Left renal cortex interstitium (tissue), 4 donors: ENCODE measurements around the gene RAD9A. TPM values are rescaled to one million over a fixed set of nuclear protein-coding genes. Genes with fewer than 3 reads are reported as not detected.

Experiments used
- DNase-seq, 4 donors: peaks; one replicate each; pipeline ENCODE4 v3.0.0-alpha.2; 2013; ENCODE audit warnings: low read depth in 4 of 4, low spot score in 2 of 4, missing footprints in 1 of 4
- polyA plus RNA-seq, 4 donors: library from polyadenylated mRNA; unstranded; fragments of 120-200 nt; gene quantifications; one replicate each; pipeline ENCODE4 v1.2.1, GENCODE V29; 2013; ENCODE audit not compliant: insufficient read length in 4 of 4

RAD9A gene
- polyA plus RNA-seq, 4 donors: 16.7 to 34.8 (median 28.9) TPM

GRCh38 chr11:67356864-67357561 is 34.8 kb upstream of the RAD9A start:
- no peak for DNase-seq

- no peak for DNase-seq
Observed at GRCh38 chr11:67357831-67358670, 33.7 kb upstream of the RAD9A start.

- no peak for DNase-seq
Observed at GRCh38 chr11:67364169-67364568, 27.6 kb upstream of the RAD9A start.

GRCh38 chr11:67364783-67365722 is 26.7 kb upstream of the RAD9A start:
- no peak for DNase-seq

- DNase-seq: no peak
Observed at GRCh38 chr11:67365736-67366444, 25.9 kb upstream of the RAD9A start.

- DNase-seq: no peak
Observed at GRCh38 chr11:67366546-67366945, 25.2 kb upstream of the RAD9A start.

- DNase-seq: no peak
Observed at GRCh38 chr11:67366961-67367760, 24.6 kb upstream of the RAD9A start.

- DNase-seq: no peak
Observed at GRCh38 chr11:67367761-67368227, 24.0 kb upstream of the RAD9A start.

GRCh38 chr11:67368621-67369020 is 23.2 kb upstream of the RAD9A start:
- no peak for DNase-seq

- DNase-seq: no peak
Observed at GRCh38 chr11:67369275-67369674, 22.5 kb upstream of the RAD9A start.

- no peak for DNase-seq
Observed at GRCh38 chr11:67369801-67370284, 21.9 kb upstream of the RAD9A start.

GRCh38 chr11:67370351-67371076 is 21.3 kb upstream of the RAD9A start:
- DNase-seq: no peak

GRCh38 chr11:67371189-67371910 is 20.4 kb upstream of the RAD9A start:
- DNase-seq: no peak

GRCh38 chr11:67371911-67372320 is 19.9 kb upstream of the RAD9A start:
- DNase-seq: no peak

- DNase-seq: no peak
Observed at GRCh38 chr11:67372321-67372992, 19.3 kb upstream of the RAD9A start.

- no peak for DNase-seq
Observed at GRCh38 chr11:67372993-67373647, 18.7 kb upstream of the RAD9A start, which contains the start of gene CLCF1. CLCF1 (minus strand) TSS chr11:67373598; CDS start chr11:67373539, 59 bp downstream.
